Calu3 (cell line): ENCODE data around the gene ATF7IP2. TPM values are rescaled to one million over a fixed set of nuclear protein-coding genes. Genes with fewer than 3 reads are reported as not detected.

ENCODE experiments used
- BruUV-seq: library from RNA; stranded (reverse); fragments of 400-500 nt; replicated peaks from 2 replicates; lab custom pipeline; 2021; lab: Mats Ljungman, UMichigan
- CTCF ChIA-PET: fragments of 300-600 bp; sonication (Branson Sonifier 250); formaldehyde crosslinking; loops from one replicate; lab custom pipeline; 2022; ENCODE audit warnings: antibody characterized with exemption; lab: Charles Lee
- DNase-seq: peaks from one replicate; pipeline ENCODE4 v3.0.0; 2022
- H3K27ac Mint-ChIP-seq: one replicate; pipeline ENCODE4 v1.8.0; 2022; ENCODE audit warnings: mixed read lengths; ENCODE audit not compliant: unreplicated experiment
- H3K27me3 Mint-ChIP-seq: one replicate; pipeline ENCODE4 v1.8.0; 2022; ENCODE audit warnings: mixed read lengths; ENCODE audit not compliant: unreplicated experiment
- H3K36me3 Mint-ChIP-seq: one replicate; pipeline ENCODE4 v1.8.0; 2022; ENCODE audit warnings: mild to moderate bottlenecking, moderate library complexity, mixed read lengths; ENCODE audit not compliant: insufficient read depth, unreplicated experiment
- H3K4me1 Mint-ChIP-seq: one replicate; pipeline ENCODE4 v1.8.0; 2022; ENCODE audit warnings: mild to moderate bottlenecking, low read depth, mixed read lengths; ENCODE audit not compliant: unreplicated experiment
- H3K4me3 Mint-ChIP-seq: one replicate; pipeline ENCODE4 v1.8.0; 2022; ENCODE audit warnings: mild to moderate bottlenecking, low read depth, moderate library complexity, mixed read lengths; ENCODE audit not compliant: unreplicated experiment
- H3K9me3 Mint-ChIP-seq: one replicate; pipeline ENCODE4 v1.8.0; 2022; ENCODE audit warnings: low read depth, mixed read lengths; ENCODE audit not compliant: unreplicated experiment
- CTCF ChIP-seq: fragments of 200-600 bp; IDR thresholded peaks from one replicate; pipeline ENCODE4 v1.8.0; 2022; ENCODE audit warnings: antibody characterized with exemption; ENCODE audit not compliant: unreplicated experiment
- intact Hi-C: fragments of 100-400 bp; cut with micrococcal nuclease; formaldehyde crosslinking; loops from one replicate; pipeline ENCODE4 v1.10.0; 2022; ENCODE audit not compliant: unreplicated experiment
- total RNA-seq: library from RNA; stranded (reverse); gene quantifications from 2 replicates; pipeline ENCODE4 v1.2.3, GENCODE V29; 2022

Gene ATF7IP2
- total RNA-seq, 1 experiment from 2014 or later: 29.7 TPM

GRCh38 chr16:10493276-10493675 is 107.4 kb downstream of the ATF7IP2 start:
- TF ChIP-seq CTCF: no peak
- peaks cover 12% of the 10 kb centered on the region for H3K9me3 Mint-ChIP-seq
- no TSS peak for BruUV-seq
- H3K36me3 Mint-ChIP-seq: no peaks in the 10 kb centered on the region
- no peak overlapping the region for H3K4me3 Mint-ChIP-seq
- H3K27me3 Mint-ChIP-seq: no peaks in the 10 kb centered on the region
- no peaks in the 10 kb centered on the region for H3K4me1 Mint-ChIP-seq
- no peak for DNase-seq
- CTCF ChIA-PET: interaction anchor here (0.6 kb wide), 1 partner anchor 17 kb away, joined by 4 read pairs; no protein-coding TSS in a partner anchor
- intact Hi-C loops: no loop called here
- no peak overlapping the region for H3K27ac Mint-ChIP-seq

- no peak for TF ChIP-seq CTCF
- BruUV-seq: no TSS peak
- no peaks in the 10 kb centered on the region for H3K27me3 Mint-ChIP-seq
Observed at GRCh38 chr16:10494343-10495030, 108.6 kb downstream of the ATF7IP2 start.

GRCh38 chr16:10495031-10495345 is 109.1 kb downstream of the ATF7IP2 start:
- BruUV-seq: no TSS peak
- no peaks in the 10 kb centered on the region for H3K4me1 Mint-ChIP-seq
- no peak for TF ChIP-seq CTCF
- peaks cover 12% of the 10 kb centered on the region for H3K9me3 Mint-ChIP-seq
- H3K4me3 Mint-ChIP-seq: no peak overlapping the region
- no peak overlapping the region for H3K27ac Mint-ChIP-seq
- no peaks in the 10 kb centered on the region for H3K27me3 Mint-ChIP-seq
- CTCF ChIA-PET: no interaction called here
- intact Hi-C loops: no loop called here
- no peak for DNase-seq
- no peaks in the 10 kb centered on the region for H3K36me3 Mint-ChIP-seq

More at GRCh38 chr16:10494343-10495030, 108.6 kb downstream of the ATF7IP2 start:
- Mint-ChIP-seq H3K9me3 (peaks cover 12% of the 10 kb centered on the region), H3K4me3 (no peak overlapping the region), H3K27ac (no peak overlapping the region), H3K4me1 (no peaks in the 10 kb centered on the region), H3K36me3 (no peaks in the 10 kb centered on the region)
- no peak for DNase-seq
- intact Hi-C loops: no loop called here
- CTCF ChIA-PET: no interaction called here

GRCh38 chr16:10497132-10498101 is 111.6 kb downstream of the ATF7IP2 start:
- H3K4me1 Mint-ChIP-seq: no peaks in the 10 kb centered on the region
- intact Hi-C loops: no loop called here
- no TSS peak for BruUV-seq
- no peak overlapping the region for H3K4me3 Mint-ChIP-seq
- H3K27me3 Mint-ChIP-seq: no peaks in the 10 kb centered on the region
- peaks cover 14% of the 10 kb centered on the region for H3K9me3 Mint-ChIP-seq
- no peak for TF ChIP-seq CTCF
- no peaks in the 10 kb centered on the region for H3K36me3 Mint-ChIP-seq
- no peak for DNase-seq
- peak overlapping the region; percentile 16 for H3K27ac Mint-ChIP-seq
- CTCF ChIA-PET: interaction anchor here (0.6 kb wide), 1 partner anchor 331 kb away, joined by 3 read pairs; no protein-coding TSS in a partner anchor
